Measurements from ENCODE around the gene VTN.
A peak's percentile ranks its signal among the peaks of the same experiment; 100 is the strongest.

VTN gene

DNA sequence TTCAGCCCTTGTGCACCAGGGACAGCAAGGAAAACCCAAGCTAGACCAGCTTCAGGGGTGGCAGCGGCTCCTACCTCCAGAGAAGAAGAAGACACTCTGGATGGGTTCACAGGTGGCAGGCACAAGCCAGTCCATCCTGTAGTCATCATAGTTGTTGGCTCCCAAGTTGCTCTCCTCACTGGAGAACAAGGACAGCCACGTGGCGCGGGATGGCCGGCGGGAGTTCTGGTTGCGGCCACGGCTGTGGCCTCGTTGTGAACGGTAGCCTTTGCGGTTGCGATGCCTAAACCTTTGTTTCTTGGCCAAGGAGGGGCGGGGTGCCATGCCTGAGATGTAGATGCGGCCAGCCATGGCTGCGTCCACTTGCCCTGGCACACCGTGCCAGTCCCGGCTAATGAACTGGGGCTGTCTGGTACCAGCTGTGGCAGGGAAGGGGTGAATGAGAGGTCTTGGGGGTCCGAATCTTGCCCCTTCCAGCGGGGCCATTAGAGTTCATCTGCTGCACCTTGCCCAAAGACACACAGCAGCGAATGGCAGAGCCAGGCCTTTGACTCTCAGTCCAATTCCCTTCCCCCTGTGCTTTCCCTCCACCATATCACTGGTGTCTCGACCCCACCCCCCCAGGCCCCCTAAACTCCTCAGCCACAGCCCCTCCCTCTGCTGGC, 2.3 kb downstream of the VTN start:
- DNase-seq = no peak

- no peak for DNase-seq
Measured at GRCh38 chr17:28366605-28367004, 3.5 kb downstream of the VTN start.

- DNase-seq = no peak
Measured at GRCh38 chr17:28365487-28365886, 4.6 kb downstream of the VTN start.

DNA sequence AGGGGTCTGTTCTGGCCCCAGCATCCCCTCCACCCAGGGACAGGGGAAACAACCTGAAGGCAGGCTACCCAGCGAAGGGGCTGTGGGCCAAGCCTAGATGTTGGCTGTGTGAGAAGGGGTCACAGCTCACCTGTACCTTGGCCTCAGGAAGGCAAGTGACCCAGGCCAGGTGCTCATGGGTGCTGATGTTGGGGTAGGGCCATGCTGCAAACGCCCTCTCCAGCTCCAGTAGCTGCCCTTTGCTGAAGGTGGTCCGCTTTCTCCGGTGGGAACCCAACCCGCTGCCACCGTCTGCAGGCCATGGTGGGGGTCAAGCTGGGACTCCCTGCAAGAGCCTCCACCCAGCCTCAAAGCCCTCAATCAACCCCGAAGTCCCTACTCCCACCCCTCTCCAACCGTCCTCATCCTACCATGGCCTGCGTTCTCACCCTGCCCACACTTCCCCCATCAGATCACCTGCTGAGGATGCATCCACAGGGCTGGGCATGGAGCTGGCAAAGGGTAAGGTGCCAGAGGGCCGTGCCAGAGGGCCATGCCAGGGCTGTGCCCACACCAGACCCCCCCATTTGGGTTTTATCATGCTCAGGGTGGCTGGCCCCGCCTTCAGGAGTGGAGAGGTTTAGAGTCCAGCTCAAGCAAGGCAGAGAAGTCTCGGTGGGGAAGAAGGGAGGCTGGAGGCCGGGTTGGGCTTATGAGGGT, 5.3 kb downstream of the VTN start, which contains the start of gene SEBOX:
SEBOX (minus strand) TSS at position 535 of the 699 bp plus-strand sequence; CDS start at position 487, 48 bp downstream.
- DNase-seq = no peak

DNA sequence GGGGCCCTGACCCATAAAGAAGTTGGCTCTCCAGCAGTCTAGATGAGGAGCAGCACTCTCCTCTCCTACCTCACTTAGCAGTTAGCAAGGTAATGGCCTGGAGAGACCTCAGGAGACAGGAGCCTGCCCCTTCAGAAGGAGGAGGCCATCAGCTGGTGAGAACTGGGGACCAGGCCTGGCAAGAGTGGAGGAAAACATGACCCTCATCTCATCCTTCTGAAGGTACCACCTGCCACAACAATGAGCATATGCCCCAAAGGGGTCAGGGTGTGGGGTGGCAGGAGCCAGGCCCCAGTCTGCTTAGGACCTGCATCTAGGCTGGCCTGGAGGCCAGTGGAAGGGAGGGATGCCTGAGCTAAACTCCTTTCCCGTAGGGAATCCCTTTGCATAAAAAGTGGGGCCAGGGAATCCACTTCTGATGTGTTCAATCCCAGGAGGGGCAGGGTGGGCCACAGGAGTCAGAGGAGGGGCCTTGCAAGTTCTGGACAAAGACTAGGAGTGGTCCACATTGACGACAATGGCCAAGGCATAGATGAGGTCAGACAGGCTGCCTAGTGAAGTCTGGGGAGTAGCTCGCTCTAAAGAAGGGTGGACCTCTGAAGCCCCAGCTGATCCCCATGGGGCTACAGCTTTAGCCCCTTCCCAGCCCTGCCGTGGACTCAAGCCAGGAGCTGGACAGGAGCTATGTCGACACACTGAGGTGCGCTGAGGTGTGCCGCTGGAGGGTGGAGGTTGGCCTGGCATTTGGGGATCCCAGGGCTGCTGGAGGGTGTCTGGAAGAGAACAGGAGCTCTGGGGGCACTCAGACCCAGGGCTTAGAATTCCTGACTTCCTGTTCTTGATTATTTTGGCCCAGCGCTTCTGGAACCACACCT, 6.1 kb downstream of the VTN start:
- no peak for DNase-seq

GRCh38 chr17:28363186-28363585, 6.9 kb downstream of the VTN start:
- no peak for DNase-seq

DNA sequence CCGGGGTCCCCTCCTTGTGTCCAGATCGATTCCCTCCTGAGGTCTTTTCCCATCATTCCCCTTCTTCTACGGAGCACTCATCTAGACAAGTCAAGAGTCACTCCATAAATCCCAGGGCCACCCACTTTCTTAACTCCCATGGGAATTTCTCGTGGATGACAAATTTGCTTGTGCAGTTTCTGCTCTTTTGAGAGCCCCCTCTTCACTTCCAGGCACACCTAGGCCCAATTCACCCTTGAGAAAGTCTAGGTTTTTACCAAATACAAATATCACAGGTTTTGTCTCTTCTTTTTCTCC, 12.3 kb downstream of the VTN start:
- no peak for DNase-seq

DNA sequence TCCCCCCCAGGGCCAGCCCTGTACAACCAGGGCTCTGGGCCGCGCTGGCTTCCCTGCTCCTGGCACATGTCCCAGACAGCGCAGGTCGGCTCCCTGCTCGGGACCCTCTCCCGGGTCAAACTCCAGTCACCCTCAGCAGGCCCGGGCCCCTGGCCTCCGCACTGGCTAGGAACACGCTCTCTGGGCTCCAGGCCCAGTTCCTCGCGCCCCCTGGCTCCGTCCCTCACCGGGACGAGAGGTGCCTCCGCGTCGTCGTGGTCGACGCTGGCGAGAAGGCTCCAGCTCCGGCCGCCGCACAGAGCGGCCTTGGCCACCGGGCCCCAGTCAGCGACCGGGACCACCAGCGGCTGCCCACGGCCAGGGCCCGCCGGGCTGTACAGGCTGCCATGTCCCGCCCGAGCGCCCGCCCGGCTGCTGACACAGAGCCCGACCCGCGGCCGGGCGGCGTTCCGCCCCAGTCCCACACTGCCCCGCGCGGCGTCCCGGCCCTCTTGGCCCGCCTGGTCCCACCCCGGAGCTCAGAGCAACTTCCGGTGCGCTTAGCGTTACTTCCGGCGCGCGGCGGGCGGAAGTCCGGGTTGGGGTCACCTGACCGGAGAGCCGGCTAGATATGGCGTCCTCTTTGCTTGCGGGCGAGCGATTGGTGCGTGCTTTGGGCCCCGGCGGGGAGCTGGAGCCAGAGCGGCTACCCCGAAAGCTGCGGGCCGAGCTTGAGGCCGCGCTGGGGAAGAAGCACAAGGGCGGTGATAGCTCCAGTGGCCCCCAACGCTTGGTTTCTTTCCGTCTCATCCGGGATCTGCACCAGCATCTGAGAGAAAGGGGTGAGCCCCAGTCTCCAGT, 12.8 kb downstream of the VTN start, which contains the start of gene POLDIP2:
POLDIP2 (minus strand) TSS at position 467 of the 840 bp plus-strand sequence; CDS start at position 388, 79 bp downstream.
- peak; percentile 96 for DNase-seq

DNA sequence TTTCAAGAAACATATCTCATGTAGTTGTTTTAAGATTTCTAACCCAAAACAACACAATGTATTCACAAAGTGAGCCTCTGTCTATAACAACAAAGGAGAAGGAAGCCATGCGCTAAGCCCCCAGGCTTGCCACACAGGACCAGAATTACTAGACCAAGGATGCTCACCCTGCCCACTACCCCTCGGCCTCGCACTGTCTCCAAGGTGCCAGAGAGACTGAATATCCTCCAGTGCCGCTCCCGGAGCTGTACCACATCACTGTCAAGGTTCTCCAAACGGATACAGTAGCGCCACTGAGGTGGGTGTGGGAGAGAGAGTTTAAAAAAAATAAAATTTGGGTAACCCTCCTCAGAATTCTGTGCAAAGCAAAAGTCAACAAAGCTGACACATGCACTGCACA, 19.8 kb downstream of the VTN start:
- DNase-seq = no peak

DNA sequence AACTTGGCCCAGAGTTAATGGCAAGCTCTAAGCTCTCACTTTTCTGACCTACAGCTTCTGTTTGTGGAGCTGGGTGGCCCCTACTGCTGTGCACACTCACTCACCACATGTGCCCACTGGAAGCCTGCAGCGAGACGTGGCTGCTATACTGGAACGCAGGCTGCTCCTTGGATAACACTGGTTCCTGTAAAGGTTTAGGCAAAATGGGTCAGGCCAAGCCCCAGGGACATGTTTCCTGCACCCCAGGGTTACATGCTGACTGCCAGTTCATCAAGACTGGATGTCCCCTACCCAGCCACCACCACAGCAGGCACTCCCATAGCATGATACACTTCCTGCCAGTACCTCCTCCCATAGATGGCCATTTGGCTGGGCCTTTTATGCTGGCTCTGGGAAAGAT, 21.1 kb downstream of the VTN start:
- no peak for DNase-seq

GRCh38 chr17:28347261-28347891, 22.7 kb downstream of the VTN start:
- DNase-seq = no peak

- DNase-seq = no peak
Measured at GRCh38 chr17:28346746-28347246, 23.3 kb downstream of the VTN start.

DNA sequence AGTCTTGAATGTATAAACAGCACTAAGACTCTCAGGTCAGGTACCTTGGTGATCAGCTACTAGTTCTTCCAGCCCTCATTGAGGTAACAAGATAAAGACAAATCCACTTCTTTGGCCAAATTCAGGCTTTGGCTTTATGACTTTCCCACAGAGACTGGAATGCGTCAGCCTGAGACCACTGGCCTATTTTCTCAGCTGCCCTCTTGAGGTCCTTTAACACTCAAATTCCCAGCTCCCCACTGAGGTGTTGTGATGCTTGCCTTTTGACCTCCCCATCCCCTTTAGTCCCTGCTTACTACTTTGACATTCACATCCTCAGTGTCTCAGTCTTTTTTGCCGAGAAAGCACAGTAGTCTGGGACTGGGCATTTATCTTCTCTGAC, 23.9 kb downstream of the VTN start:
- DNase-seq = no peak

- no peak for DNase-seq
Measured at GRCh38 chr17:28345419-28346198, 24.5 kb downstream of the VTN start.

DNA sequence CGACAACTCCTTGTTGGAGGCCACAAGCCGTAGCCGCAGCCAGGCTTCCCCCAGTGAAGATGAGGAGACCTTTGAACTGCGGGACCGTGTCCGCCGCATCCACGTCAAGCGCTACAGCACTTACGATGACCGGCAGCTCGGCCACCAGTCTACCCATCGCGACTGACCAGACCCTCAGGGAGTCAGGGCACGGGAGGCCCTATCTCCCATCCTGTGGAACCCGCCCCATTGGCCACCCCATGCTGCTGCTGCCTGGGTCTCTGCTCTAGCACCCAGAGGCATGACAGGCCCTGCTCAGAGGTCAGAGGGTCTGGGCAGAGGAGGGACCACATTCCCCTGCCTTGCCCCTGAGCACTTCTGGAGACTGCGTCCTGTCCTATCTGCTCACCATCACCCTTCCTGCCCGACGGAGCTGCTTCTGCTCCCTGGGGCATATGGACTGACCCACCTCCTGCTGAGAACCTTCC, 25.6 kb downstream of the VTN start:
- DNase-seq = no peak

GRCh38 chr17:28344011-28344410, 26.1 kb downstream of the VTN start:
- DNase-seq = no peak

DNA sequence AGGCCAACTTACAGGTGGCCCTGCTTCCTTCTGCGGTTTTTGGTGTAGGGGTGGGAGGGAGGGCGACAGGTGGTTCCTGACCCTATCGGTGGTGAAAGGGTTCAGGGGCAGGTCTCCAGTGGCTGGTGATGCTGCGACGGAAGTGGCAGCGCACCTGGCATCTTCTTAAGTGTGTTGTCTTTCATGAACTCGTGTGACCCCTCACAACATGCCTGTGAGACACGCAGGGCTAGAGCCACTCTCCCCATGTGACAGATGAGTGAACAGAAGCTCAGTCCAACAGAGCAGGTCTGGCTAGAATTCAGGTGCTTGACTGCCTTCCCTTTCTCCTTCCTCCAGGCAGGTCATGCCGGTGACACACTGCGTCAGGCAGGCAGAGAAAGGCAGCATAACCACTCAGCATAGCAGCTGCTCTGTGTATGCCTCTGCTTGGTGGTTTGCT, 26.6 kb downstream of the VTN start:
- DNase-seq = no peak

- no peak for DNase-seq
Measured at GRCh38 chr17:28342313-28342712, 27.8 kb downstream of the VTN start.

GRCh38 chr17:28341516-28341915, 28.6 kb downstream of the VTN start:
- no peak for DNase-seq

- no peak for DNase-seq
Measured at GRCh38 chr17:28340374-28340773, 29.7 kb downstream of the VTN start.

DNA sequence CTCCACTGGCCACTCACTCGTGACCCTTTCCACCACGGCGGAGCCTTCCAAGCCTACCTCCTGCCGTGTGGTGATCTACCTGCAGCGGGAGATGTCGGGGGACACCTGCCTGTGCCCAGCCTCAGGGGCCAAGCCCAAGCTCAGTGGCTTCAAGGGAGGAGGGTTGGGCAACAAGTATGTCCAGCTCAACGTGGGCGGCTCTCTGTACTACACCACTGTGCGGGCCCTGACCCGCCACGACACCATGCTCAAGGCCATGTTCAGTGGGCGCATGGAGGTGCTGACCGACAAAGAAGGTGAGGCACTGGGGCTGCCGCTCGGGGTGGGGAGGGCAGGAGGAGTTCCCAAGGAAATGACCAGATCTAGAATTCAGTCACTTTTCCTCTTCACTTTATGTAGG, 30.7 kb downstream of the VTN start:
- no peak for DNase-seq
